Stomach (tissue), 9 donors: Measurements from ENCODE around the gene CPLANE2. TPM values are rescaled to one million over a fixed set of nuclear protein-coding genes. Genes with fewer than 3 reads are reported as not detected.
"Not testable (repeated sequence)": the region's sequence is repeated elsewhere in the genome, so short reads cannot be mapped to it uniquely, and the experiment has no call there.

ENCODE experiments used
- DNase-seq, 2 donors: peaks; one replicate each; pipeline versions ENCODE4 v3.0.0 to v3.0.0-alpha.2; 2013 to 2019
- H3K27ac ChIP-seq, 5 donors: fragments of 200-600 bp in 4 of 5; sonication (generic) in 4 of 5; one replicate each; pipeline ENCODE4 v1.5.1; 2013 to 2019; ENCODE audit warnings: mild to moderate bottlenecking in 1 of 5, moderate library complexity in 1 of 5
- H3K27me3 ChIP-seq, 3 donors: fragments of 200-600 bp; sonication (generic); one replicate each; pipeline ENCODE4 v1.5.1; 2017 to 2019; ENCODE audit warnings: mixed run types in 1 of 3
- H3K36me3 ChIP-seq, 4 donors: fragments of 200-600 bp; sonication (generic); 1 replicate in 3 of 4; 2 replicates in 1 of 4; pipeline ENCODE4 v1.5.1; 2016 to 2019
- H3K4me1 ChIP-seq, 4 donors: fragments of 200-600 bp; sonication (generic); one replicate each; pipeline ENCODE4 v1.5.1; 2016 to 2019
- H3K4me3 ChIP-seq, 4 donors: fragments of 200-600 bp; sonication (generic) in 3 of 4; one replicate each; pipeline ENCODE4 v1.5.1; 2016 to 2019; ENCODE audit warnings: mild to moderate bottlenecking in 1 of 4
- H3K9me3 ChIP-seq, 4 donors: fragments of 200-600 bp; sonication (generic); one replicate each; pipeline ENCODE4 v1.5.1; 2016 to 2019
- EP300 ChIP-seq: sonication (generic); formaldehyde crosslinking; IDR thresholded peaks from one replicate; pipeline ENCODE4 v1.6.1; 2017; ENCODE audit warnings: antibody characterized with exemption
- POLR2A ChIP-seq, 4 donors: fragments of 450-650 bp; IDR thresholded peaks; one replicate each; pipeline ENCODE4 v1.6.1; 2016; ENCODE audit warnings: antibody characterized with exemption in 4 of 4, control low read depth in 2 of 4, mild to moderate bottlenecking in 1 of 4, moderate library complexity in 1 of 4
- POLR2AphosphoS5 ChIP-seq, 3 donors: sonication (generic); formaldehyde crosslinking; IDR thresholded peaks; one replicate each; pipeline ENCODE4 v1.6.1; 2016; ENCODE audit warnings: antibody characterized with exemption in 3 of 3
- WGBS, 5 donors: extraction: QIAGEN DNeasy Blood & Tissue Kit in 3 of 5; methylation state at CpG; one replicate each; pipeline versions ENCODE4 v1.1.5 to v1.1.7; 2013 to 2018; 5-methylcytosine and 5-hydroxymethylcytosine counted together
- intact Hi-C: fragments of 100-400 bp; cut with DNase I; formaldehyde crosslinking; loops from one replicate; pipeline ENCODE4 v1.15.1; 2023; ENCODE audit warnings: low total_unique reads
- polyA plus RNA-seq, 3 donors: library from polyadenylated mRNA; stranded (reverse); fragments of 200-250 nt; gene quantifications; one replicate each; pipeline ENCODE4 v1.2.3, GENCODE V29; 2013
- total RNA-seq, 5 donors: library from RNA; depleted of rRNA; stranded (reverse); fragments of >200 nt; gene quantifications; one replicate each; pipeline versions ENCODE4 v1.1.0 to v1.2.3, GENCODE V29; 2014 to 2016
- TF ChIP-seq, protein P1 (sequence below), 7 experiments: fragments of 450-650 bp in 4 of 7; fragments of 200-600 bp in 3 of 7; sonication (generic) in 3 of 7; IDR thresholded peaks; one replicate each; pipeline ENCODE4 v1.5.1; 2016 to 2019; ENCODE audit warnings: antibody characterized with exemption in 7 of 7, control low read depth in 2 of 7, mild to moderate bottlenecking in 1 of 7
- donor health status: healthy with polysubstance abuse.
- donor health status: Bipolar disorder and iron deficiency.
- donor health status: healthy.

Gene CPLANE2
- total and polyA plus RNA-seq, 8 donors, result 0.45 to 18.8 (median 2.3) TPM; not detected in 1

DNA sequence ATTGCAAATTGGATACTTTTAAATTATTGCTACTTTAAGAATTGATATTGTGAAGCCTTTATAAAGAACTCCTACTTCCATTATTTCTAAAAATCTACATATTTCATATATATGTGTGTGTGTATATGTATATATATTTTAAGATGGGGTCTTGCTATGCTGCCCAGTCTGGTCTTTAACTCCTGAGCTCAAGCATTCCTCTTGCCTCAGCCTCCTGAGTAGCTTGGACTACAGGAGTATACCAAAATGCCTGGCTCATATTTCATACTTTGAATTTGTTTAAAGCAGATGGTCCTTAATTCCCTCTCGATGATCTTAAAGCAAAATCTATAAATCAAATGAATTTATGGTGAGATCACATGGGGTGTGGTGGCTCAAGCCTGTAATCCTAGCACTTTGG is 25.1 kb upstream of the CPLANE2 start:
- TF ChIP-seq, protein P1, sequence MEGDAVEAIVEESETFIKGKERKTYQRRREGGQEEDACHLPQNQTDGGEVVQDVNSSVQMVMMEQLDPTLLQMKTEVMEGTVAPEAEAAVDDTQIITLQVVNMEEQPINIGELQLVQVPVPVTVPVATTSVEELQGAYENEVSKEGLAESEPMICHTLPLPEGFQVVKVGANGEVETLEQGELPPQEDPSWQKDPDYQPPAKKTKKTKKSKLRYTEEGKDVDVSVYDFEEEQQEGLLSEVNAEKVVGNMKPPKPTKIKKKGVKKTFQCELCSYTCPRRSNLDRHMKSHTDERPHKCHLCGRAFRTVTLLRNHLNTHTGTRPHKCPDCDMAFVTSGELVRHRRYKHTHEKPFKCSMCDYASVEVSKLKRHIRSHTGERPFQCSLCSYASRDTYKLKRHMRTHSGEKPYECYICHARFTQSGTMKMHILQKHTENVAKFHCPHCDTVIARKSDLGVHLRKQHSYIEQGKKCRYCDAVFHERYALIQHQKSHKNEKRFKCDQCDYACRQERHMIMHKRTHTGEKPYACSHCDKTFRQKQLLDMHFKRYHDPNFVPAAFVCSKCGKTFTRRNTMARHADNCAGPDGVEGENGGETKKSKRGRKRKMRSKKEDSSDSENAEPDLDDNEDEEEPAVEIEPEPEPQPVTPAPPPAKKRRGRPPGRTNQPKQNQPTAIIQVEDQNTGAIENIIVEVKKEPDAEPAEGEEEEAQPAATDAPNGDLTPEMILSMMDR (IDR thresholded peaks at IDR 0.05), result no peak
- TF ChIP-seq EP300, result no peak
- no peak for TF ChIP-seq POLR2A (IDR thresholded peaks at IDR 0.05)
- TF ChIP-seq POLR2AphosphoS5 (IDR thresholded peaks at IDR 0.05), result no peak

DNA sequence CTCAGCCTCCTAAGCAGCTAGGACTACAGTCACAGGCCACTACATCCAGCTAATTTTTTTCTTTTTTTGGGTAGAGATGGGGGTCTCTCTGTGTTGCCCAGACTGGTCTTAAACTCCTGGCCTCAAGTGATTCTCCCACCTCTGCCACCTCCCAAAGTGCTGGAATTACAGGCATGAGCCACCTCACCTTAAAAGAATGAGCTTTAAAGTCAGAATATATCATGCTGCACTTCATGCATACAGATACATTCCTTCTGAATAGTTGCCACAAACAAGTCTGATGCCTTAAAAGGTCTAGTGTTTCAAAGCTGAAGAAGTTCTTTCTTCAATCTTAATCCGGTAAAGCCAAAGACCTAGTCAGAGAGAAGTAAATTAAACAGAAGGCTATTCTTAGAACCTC is 23.8 kb upstream of the CPLANE2 start:
- intact Hi-C loops, result no loop called here
- H3K27me3 ChIP-seq, result no peaks in the 10 kb centered on the region

More for the DNA sequence above, 25.1 kb upstream of the CPLANE2 start:
- Histone ChIP-seq H3K27ac (no peak overlapping the region), H3K4me1 (peaks cover 0 to 27% (median 10%) of the 10 kb centered on the region in 4 donors), H3K4me3 (no peak overlapping the region), H3K9me3 (no peaks in the 10 kb centered on the region), H3K36me3 (no peaks in the 10 kb centered on the region), H3K27me3 (no peaks in the 10 kb centered on the region)
- WGBS, 5 donors, result 64 to 91% (median 86%) methylated on average over 1 of the region's 1 CpG
- DNase-seq, result no peak
- intact Hi-C loops, result no loop called here

DNA sequence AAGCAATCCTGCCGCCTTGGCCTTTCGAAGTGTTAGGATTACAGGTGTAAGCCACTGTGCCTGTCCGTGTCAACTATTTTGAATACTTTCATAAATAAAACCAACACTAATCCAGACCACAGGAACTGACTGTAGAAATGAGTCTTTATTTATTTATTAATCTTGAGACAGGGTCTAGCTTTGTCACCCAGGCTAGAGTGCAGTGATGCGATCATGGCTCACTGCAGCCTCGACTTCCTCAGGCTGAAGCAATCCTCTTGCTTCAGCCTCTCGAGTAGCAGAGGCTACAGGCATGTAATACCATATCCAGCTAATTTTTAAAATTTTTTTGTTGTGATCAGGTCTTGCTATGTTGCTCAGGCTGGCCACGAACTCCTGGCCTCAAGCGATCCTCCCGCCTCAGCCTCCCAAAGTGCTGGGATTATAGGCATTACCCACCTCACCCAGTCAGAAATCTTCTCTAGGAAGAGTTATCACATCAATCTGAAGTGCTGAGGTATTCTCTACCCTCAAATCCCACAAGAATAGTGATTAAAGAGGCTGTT is 21.7 kb upstream of the CPLANE2 start:
- Histone ChIP-seq H3K4me3 (no peak overlapping the region), H3K27ac (no peak overlapping the region), H3K36me3 (peaks cover 16 to 30% (median 28%) of the 10 kb centered on the region in 4 donors), H3K9me3 (no peaks in the 10 kb centered on the region), H3K27me3 (no peaks in the 10 kb centered on the region), H3K4me1 (peaks cover 0 to 16% (median 0%) of the 10 kb centered on the region in 4 donors)
- WGBS, 5 donors, result 95 to 100% (median 97%) methylated on average over 9 of the region's 9 CpGs
- TF ChIP-seq POLR2AphosphoS5 (IDR thresholded peaks at IDR 0.05), result no peak
- TF ChIP-seq, protein P1 (IDR thresholded peaks at IDR 0.05), result no peak
- no peak for TF ChIP-seq EP300
- no peak for TF ChIP-seq POLR2A (IDR thresholded peaks at IDR 0.05)
- no peak for DNase-seq
- intact Hi-C loops, result loop anchor here (10.0 kb wide), 1 partner anchor 86 kb away; no protein-coding TSS in a partner anchor

More for the DNA sequence above, 23.8 kb upstream of the CPLANE2 start:
- Histone ChIP-seq H3K9me3 (no peaks in the 10 kb centered on the region), H3K36me3 (peaks cover 6 to 9% (median 8%) of the 10 kb centered on the region in 4 donors), H3K4me1 (peaks cover 0 to 18% (median under 1%) of the 10 kb centered on the region in 4 donors), H3K4me3 (no peak overlapping the region), H3K27ac (no peak overlapping the region)
- WGBS, 5 donors, result 57 to 93% (median 82%) methylated on average over 1 of the region's 1 CpG
- no peak for DNase-seq
- TF ChIP-seq POLR2AphosphoS5 (IDR thresholded peaks at IDR 0.05) (no peak), EP300 (no peak), POLR2A (IDR thresholded peaks at IDR 0.05) (no peak)
- TF ChIP-seq, protein P1 (IDR thresholded peaks at IDR 0.05), result no peak

DNA sequence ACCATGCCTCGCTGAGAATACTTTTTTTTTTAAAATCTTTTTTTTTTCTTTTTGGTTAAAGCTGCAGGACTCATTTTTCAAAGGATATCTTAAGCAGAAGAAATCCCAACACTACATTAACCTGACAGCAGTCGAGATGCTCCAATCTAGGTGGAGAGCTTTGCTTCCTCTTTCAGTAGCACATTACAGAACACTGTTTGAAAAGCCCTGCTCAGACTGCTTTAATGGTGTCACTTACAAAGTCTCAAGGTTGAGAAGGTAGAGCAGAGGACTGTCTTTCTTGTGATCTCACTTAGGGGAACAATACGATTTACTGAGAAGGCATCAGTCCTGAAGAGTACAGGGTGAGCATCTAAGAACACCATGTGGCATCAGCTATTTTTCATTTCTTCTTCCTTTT is 21.0 kb upstream of the CPLANE2 start:
- 88 to 98% (median 93%) methylated on average over 3 of the region's 3 CpGs for WGBS, 5 donors
- Histone ChIP-seq H3K27me3 (no peaks in the 10 kb centered on the region), H3K9me3 (no peaks in the 10 kb centered on the region), H3K27ac (no peak overlapping the region), H3K4me3 (no peak overlapping the region), H3K4me1 (peaks cover 0 to 16% (median 0%) of the 10 kb centered on the region in 4 donors), H3K36me3 (peaks cover 16 to 37% (median 35%) of the 10 kb centered on the region in 4 donors)
- no peak for DNase-seq
- TF ChIP-seq POLR2A (IDR thresholded peaks at IDR 0.05), result no peak
- no peak for TF ChIP-seq POLR2AphosphoS5 (IDR thresholded peaks at IDR 0.05)
- no peak for TF ChIP-seq EP300
- TF ChIP-seq, protein P1 (IDR thresholded peaks at IDR 0.05), result no peak
- intact Hi-C loops, result loop anchor here (10.0 kb wide), 1 partner anchor 87 kb away; no protein-coding TSS in a partner anchor

DNA sequence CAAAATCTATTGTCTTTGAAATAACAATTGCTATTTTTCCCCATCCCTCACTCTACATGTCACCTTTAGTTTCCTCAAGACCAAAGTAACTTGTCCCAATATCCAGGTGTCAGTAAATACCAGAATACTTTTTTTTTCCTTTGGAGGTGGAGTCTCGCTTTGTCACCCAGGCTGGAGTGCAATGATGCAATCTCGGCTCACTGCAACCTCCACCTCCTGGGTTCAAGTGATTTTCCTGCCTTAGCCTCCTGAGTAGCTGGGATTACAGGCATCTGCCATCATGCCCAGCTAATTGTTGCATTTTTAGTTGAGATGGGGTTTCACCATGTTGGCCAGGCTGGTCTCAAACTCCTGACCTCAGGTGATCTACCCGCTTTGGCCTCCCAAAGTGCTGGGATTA is 20.6 kb upstream of the CPLANE2 start:
- H3K9me3 ChIP-seq, H3K4me3 ChIP-seq, H3K27ac ChIP-seq, H3K27me3 ChIP-seq, DNase-seq: not testable (repeated sequence)
- WGBS, 5 donors, result 88 to 98% (median 95%) methylated on average over 3 of the region's 3 CpGs
- intact Hi-C loops, result loop anchor here (10.0 kb wide), 1 partner anchor 87 kb away; no protein-coding TSS in a partner anchor
- H3K4me1 ChIP-seq, result peaks cover 0 to 16% (median 0%) of the 10 kb centered on the region in 4 donors
- H3K36me3 ChIP-seq, result peaks cover 16 to 41% (median 39%) of the 10 kb centered on the region in 4 donors
